ENCODE results near the gene GREB1.

The GREB1 gene

GRCh38 chr2:11525762-11526161 lies 8.1 kb upstream of the GREB1 start:
- no peak for DNase-seq (ENCODE audit: low read depth, low spot score)
- in situ Hi-C loops (cut with HindIII; ENCODE audit: low sequenced_read_pairs): no loop called here
- TF ChIP-seq CTCF (IDR thresholded peaks at IDR 0.05; ENCODE audit: low read depth, low read length): no peak
- H3K4me3 ChIP-seq (ENCODE audit: low read depth, low read length): no peak overlapping the region

- TF ChIP-seq CTCF (IDR thresholded peaks at IDR 0.05; ENCODE audit: low read depth, low read length): no peak
- no peak for DNase-seq (ENCODE audit: low read depth, low spot score)
- no peak overlapping the region for H3K4me3 ChIP-seq (ENCODE audit: low read depth, low read length)
- in situ Hi-C loops (cut with HindIII; ENCODE audit: low sequenced_read_pairs): no loop called here
These were observed 6.8 kb upstream of the GREB1 start for GRCh38 chr2:11527001-11527400.

GRCh38 chr2:11528228-11528627 lies 5.6 kb upstream of the GREB1 start:
- in situ Hi-C loops (cut with HindIII; ENCODE audit: low sequenced_read_pairs): no loop called here
- no peak overlapping the region for H3K4me3 ChIP-seq (ENCODE audit: low read depth, low read length)
- TF ChIP-seq CTCF (IDR thresholded peaks at IDR 0.05; ENCODE audit: low read depth, low read length): no peak
- DNase-seq (ENCODE audit: low read depth, low spot score): no peak

GRCh38 chr2:11530864-11531465 lies 2.9 kb upstream of the GREB1 start:
- DNase-seq (ENCODE audit: low read depth, low spot score): no peak
- in situ Hi-C loops (cut with HindIII; ENCODE audit: low sequenced_read_pairs): no loop called here
- TF ChIP-seq CTCF (IDR thresholded peaks at IDR 0.05; ENCODE audit: low read depth, low read length): no peak
- H3K4me3 ChIP-seq (ENCODE audit: low read depth, low read length): no peak overlapping the region

GRCh38 chr2:11532416-11533055 lies 1.3 kb upstream of the GREB1 start:
- TF ChIP-seq CTCF (IDR thresholded peaks at IDR 0.05; ENCODE audit: low read depth, low read length): no peak
- in situ Hi-C loops (cut with HindIII; ENCODE audit: low sequenced_read_pairs): no loop called here
- DNase-seq (ENCODE audit: low read depth, low spot score): no peak
- H3K4me3 ChIP-seq (ENCODE audit: low read depth, low read length): no peak overlapping the region

GRCh38 chr2:11534071-11534745 lies 363 bp downstream of the GREB1 start:
- TF ChIP-seq CTCF (IDR thresholded peaks at IDR 0.05; ENCODE audit: low read depth, low read length): no peak
- in situ Hi-C loops (cut with HindIII; ENCODE audit: low sequenced_read_pairs): no loop called here
- no peak for DNase-seq (ENCODE audit: low read depth, low spot score)
- no peak overlapping the region for H3K4me3 ChIP-seq (ENCODE audit: low read depth, low read length)
